Measurements from ENCODE around the gene PARVG.

The PARVG gene

DNA sequence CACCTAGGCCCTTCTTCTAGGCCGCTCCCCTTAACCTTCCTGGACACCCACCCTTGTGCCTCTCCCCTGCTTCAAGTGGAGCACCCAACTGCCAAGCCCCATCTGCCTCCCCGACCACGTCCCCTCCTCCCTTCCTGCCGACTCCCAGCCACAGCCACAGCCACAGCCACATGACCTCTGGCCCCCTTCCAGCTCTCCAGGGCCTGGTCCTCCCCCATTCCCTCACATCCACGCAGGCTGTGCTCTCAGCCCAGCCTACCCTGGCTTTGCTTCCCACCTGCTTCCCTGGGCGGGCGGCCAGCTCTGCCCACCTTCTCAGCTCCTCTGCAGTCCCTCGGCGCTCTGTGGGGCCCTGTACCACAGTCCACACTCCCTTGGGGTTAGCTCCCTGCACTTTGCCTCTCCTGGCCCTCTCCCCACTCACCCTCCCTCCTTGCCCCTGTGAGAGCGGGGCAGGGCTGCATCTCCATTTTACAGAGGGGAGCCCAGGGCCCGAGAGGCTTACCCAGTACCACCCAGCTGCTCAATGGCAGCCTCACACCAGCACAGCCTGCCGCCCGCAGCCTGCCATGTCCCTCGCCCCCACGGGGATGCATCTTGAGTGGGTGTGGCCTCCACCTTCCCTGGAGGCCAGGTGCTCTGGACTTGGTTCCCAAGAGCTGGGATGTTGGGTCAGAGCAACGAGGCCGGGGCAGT, 20.3 kb downstream of the PARVG start:
- H3K4me3 ChIP-seq (ENCODE audit: low read depth, low read length): no peak overlapping the region
- no peak for TF ChIP-seq CTCF (IDR thresholded peaks at IDR 0.05; ENCODE audit: low read depth, low read length)

DNA sequence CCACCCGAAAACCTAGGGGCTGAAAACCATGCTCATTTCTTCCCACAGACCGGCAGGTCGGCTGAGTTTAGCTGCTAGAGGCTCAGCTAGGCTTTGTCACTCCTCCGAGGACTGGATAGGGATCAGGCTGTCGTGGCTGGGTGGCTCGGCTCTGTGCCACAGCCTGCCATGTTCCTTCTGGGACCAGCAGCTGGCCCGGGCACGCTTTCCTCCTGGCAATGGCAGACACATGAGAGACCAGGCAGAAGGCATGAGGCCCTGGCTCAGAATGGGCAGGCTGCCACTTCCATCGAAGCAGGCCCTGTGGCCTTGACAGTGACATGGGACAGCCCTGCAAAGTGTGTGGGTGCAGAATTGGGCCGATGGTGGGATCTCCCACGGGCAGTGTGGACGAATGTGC, 20.9 kb downstream of the PARVG start:
- TF ChIP-seq CTCF (IDR thresholded peaks at IDR 0.05; ENCODE audit: low read depth, low read length): no peak
- no peak overlapping the region for H3K4me3 ChIP-seq (ENCODE audit: low read depth, low read length)

- TF ChIP-seq CTCF (IDR thresholded peaks at IDR 0.05; ENCODE audit: low read depth, low read length): no peak
- no peak overlapping the region for H3K4me3 ChIP-seq (ENCODE audit: low read depth, low read length)
Observed at GRCh38 chr22:44202261-44202789, 21.6 kb downstream of the PARVG start.

DNA sequence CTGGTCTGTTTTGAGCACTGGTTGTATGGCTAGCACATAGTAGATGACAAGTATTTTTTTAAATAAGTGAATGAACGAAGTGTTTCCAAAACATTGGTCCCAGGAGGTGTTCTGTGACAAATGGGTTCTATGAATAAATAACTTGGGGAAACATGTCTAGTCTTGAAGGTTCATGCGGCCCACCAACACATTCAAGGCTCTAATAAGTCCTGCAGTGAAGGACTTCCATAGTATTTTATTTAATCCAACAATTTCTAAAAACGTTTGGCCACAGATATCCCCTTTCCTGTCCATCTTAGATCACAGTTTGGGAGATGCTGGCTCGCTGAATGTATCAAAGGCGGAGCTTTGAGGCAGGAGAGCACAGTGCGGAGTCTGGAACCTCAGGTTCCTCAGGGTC, 22.5 kb downstream of the PARVG start:
- H3K4me3 ChIP-seq (ENCODE audit: low read depth, low read length): no peak overlapping the region
- no peak for TF ChIP-seq CTCF (IDR thresholded peaks at IDR 0.05; ENCODE audit: low read depth, low read length)

DNA sequence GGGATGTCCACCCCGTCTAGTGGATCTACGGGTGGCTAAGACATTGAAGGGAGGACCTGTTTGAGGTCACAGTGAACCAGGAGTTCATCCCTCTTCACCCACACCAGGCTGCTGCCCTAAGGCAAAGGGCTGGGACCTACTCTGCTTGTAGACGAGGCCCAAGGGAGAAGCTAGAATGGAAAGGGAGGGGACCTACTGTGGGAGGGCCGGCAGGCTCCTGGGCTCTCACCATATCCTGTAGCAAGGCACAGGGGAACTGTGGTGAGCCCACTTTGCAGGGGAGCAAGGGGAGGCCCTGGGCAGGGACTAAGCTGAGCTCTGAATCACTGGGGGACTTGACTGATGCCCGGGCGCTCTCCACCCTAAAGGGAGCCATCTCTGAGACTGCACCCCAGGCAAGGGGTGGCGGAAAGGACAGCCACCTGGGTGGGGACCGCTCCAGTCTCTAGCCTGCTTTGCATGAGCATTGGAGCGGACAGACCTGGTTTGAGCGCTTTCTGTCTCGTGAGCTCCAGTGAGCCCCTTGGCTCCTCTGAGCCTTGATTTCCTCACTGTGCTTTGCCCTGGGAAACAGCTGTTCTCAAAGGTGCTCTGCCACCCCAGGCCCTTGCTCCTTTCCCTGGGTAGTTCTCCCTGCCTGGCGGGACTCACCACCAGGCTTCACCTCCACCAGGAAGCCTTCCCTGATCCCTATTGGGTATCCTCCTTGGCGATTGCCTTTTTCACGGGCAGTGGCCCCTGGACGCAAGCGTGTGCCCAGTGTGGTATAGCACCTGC, 24.2 kb downstream of the PARVG start:
- H3K4me3 ChIP-seq (ENCODE audit: low read depth, low read length): no peak overlapping the region
- TF ChIP-seq CTCF (IDR thresholded peaks at IDR 0.05; ENCODE audit: low read depth, low read length): no peak

DNA sequence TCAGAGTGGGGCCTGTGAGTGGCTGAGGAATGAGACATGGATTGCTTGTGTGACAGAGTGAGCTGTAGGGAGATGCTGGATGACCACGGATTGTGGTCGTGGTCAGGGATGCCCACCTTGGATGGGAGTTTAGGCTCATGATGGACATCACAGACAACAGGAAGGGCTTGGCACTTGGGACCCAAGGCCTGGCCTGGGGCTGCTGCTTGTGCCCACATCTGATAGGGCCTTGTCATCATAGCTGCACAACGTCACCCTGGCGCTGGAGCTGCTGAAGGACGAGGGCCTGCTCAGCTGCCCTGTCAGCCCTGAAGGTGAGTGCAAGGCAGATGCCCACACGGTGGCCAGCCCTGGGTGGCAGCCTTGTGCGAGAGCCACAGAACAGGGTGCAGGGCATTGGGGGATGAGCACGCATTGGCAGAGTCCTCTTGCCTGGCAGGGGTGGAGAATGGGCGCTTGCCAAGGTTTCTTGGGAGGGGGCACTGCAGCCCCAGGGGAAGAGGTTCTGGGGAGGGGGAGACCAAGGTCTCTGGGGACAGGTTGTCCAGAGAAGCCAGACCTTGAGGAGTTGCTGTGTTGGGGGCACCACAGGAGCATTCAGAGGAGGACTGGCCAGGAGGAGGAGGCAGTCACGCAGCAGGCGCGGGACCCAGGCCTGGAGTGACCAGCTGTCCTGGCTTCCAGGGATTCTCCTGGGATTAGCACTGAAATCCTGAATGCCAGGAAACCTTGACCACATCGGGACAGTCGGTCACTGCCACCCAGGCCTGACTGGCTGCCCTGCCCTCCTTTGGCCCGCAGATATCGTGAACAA, 25.0 kb downstream of the PARVG start:
- H3K4me3 ChIP-seq (ENCODE audit: low read depth, low read length): no peak overlapping the region
- no peak for TF ChIP-seq CTCF (IDR thresholded peaks at IDR 0.05; ENCODE audit: low read depth, low read length)
